Muscle layer of colon (tissue), 2 donors: ENCODE results near the gene CSNK1E.

ENCODE experiments used
- H3K27ac ChIP-seq: one replicate; pipeline ENCODE4 v1.7.0; 2013; ENCODE audit warnings: low read depth, mild to moderate bottlenecking, low read length, moderate library complexity
- H3K27me3 ChIP-seq, 2 donors: one replicate each; pipeline ENCODE4 v1.7.0; 2013; ENCODE audit warnings: low read length in 2 of 2, mild to moderate bottlenecking in 2 of 2; ENCODE audit not compliant: insufficient read depth in 2 of 2, control insufficient read depth in 1 of 2
- H3K36me3 ChIP-seq: one replicate; pipeline ENCODE4 v1.7.0; 2013; ENCODE audit warnings: mild to moderate bottlenecking, low read length; ENCODE audit not compliant: insufficient read depth
- H3K4me1 ChIP-seq: one replicate; pipeline ENCODE4 v1.7.0; 2013; ENCODE audit warnings: mild to moderate bottlenecking, low read length; ENCODE audit not compliant: insufficient read depth
- H3K4me3 ChIP-seq, 2 donors: one replicate each; pipeline ENCODE4 v1.7.0; 2013; ENCODE audit warnings: low read length in 2 of 2, low read depth in 1 of 2, mild to moderate bottlenecking in 1 of 2, moderate library complexity in 1 of 2
- H3K9ac ChIP-seq: one replicate; pipeline ENCODE4 v1.7.0; 2013; ENCODE audit warnings: low read length
- H3K9me3 ChIP-seq: one replicate; pipeline ENCODE4 v1.7.0; 2013; ENCODE audit warnings: mild to moderate bottlenecking, low read length
- donor health status: abdominal sarcoma.
- donor health status: Adenocarcinoma of cecum.

CSNK1E gene

DNA sequence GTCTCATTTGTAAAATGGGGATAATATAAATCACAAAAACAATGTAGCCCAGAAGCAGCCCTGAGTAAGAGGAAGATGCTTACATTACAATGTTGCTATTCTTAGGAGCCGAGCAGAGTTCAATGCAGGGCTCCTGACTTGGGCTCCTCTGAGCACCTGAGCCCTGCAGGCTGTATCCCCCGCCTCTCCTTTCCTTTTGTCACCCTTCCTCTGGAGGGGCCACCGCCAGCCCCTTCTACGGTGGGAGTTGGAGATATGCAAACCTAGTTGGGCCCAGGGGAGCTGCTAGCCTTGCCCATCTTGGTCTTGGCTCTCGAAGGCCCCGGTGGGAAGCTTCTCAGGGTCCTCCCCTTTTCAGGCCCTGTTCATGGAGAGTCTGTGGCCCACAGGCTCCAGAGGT lies 8.4 kb upstream of the CSNK1E start:
- Histone ChIP-seq H3K36me3 (no peaks in the 10 kb centered on the region), H3K9ac (no peak overlapping the region), H3K27ac (no peak overlapping the region), H3K4me3 (no peak overlapping the region), H3K27me3 (no peaks in the 10 kb centered on the region), H3K4me1 (no peaks in the 10 kb centered on the region), H3K9me3 (no peaks in the 10 kb centered on the region)

- no peaks in the 10 kb centered on the region for H3K9me3 ChIP-seq
- no peaks in the 10 kb centered on the region for H3K36me3 ChIP-seq
- no peaks in the 10 kb centered on the region for H3K27me3 ChIP-seq
- H3K4me3 ChIP-seq: no peak overlapping the region
- H3K4me1 ChIP-seq: peaks cover 13% of the 10 kb centered on the region
- no peak overlapping the region for H3K9ac ChIP-seq
- no peak overlapping the region for H3K27ac ChIP-seq
These were observed 3.6 kb upstream of the CSNK1E start for GRCh38 chr22:38320605-38321402.

DNA sequence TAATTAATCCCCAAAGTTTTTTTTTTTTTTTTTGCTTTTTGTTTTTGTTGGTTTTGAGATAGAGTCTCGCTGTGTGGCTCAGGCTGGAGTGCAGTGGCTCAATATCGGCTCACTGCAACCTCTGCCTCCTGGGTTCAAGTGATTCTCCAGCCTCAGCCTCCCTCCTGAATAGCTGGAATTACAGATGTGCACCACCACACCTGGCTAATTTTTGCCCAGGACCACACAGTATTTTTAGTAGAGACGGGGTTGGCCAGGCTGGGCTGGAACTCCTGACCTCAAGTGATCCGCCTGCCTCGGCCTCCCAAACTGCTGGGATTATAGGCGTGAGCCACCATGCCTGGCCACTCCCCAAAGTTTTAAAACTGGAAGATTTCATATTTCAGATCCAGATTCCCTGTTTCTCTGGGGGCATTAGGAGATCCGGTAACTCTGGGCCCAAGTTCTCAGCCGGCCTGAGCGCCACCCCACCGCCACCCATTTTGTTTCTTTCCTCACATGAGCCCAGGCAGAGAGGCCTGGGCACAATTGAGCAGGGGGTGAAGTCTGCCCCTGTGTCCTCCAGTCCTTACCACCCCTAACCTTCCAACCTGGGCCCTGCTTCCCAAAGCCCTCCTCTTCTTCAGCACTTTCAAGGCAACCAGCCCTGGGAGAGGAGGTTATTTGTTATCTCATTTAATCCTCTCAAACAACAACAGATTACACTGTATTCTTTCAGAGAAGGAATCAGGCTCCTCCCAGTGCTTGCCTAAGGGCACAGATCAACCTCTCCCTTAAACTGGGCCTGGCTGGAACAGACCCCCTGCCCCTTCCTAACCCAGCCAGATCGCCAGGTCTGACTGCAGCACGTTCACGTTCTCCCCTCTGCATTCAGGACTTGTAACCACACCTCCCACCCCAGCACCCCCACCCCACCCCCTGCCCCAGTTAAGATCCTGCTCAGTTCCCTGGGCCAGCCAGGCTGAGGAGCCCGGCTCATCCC lies 1.9 kb upstream of the CSNK1E start:
- Histone ChIP-seq H3K9me3 (no peaks in the 10 kb centered on the region), H3K9ac (peak overlapping the region; percentile 52), H3K4me3 (no peak overlapping the region), H3K4me1 (peaks cover 28% of the 10 kb centered on the region), H3K36me3 (no peaks in the 10 kb centered on the region), H3K27ac (peak overlapping the region; percentile 66), H3K27me3 (no peaks in the 10 kb centered on the region)

GRCh38 chr22:38317995-38318715 lies 922 bp upstream of the CSNK1E start:
- H3K27ac ChIP-seq: peak overlapping the region; percentile 66
- H3K9me3 ChIP-seq: no peaks in the 10 kb centered on the region
- no peaks in the 10 kb centered on the region for H3K27me3 ChIP-seq
- peak overlapping the region; percentile 52 for H3K9ac ChIP-seq
- peaks cover 2% of the 10 kb centered on the region for H3K36me3 ChIP-seq
- peaks cover 37% of the 10 kb centered on the region for H3K4me1 ChIP-seq
- peak overlapping the region; percentile 33 to 56 for H3K4me3 ChIP-seq

GRCh38 chr22:38316364-38317121 lies 690 bp downstream of the CSNK1E start:
- H3K9me3 ChIP-seq: no peaks in the 10 kb centered on the region
- peak overlapping the region; percentile 89 to 93 for H3K4me3 ChIP-seq
- H3K36me3 ChIP-seq: peaks cover 15% of the 10 kb centered on the region
- peak overlapping the region; percentile 99 for H3K27ac ChIP-seq
- no peaks in the 10 kb centered on the region for H3K27me3 ChIP-seq
- peak overlapping the region; percentile 98 for H3K9ac ChIP-seq
- peaks cover 53% of the 10 kb centered on the region for H3K4me1 ChIP-seq

DNA sequence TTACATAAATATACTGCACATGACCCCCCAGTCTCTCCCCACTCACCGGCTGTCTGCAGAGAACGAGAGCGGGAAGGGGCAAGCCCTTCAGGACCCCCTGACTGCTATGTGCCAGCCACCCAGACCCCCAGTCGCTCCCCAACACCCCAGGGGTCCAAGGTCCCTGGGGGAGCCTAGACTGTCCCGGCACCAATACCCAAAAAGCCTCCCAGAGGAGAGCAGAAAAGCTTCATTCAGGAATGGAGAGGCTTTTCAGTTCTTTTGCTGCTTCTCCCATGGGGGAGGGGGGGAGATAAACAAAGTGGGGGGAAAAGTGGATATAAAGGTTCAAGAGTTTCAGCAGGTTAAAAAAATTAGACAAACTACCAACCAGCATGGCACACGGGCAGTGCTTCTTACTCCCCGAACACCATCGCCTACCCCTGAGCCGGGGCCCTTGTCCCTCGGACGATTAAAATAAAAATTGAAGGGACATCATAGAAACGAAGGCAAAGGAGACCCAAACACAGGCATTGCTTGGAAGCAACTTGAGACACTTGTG lies 1.3 kb downstream of the CSNK1E start:
- H3K4me3 ChIP-seq: peak overlapping the region; percentile 89 to 93
- H3K9ac ChIP-seq: peak overlapping the region; percentile 98
- peak overlapping the region; percentile 99 for H3K27ac ChIP-seq
- no peaks in the 10 kb centered on the region for H3K27me3 ChIP-seq
- H3K36me3 ChIP-seq: peaks cover 22% of the 10 kb centered on the region
- H3K9me3 ChIP-seq: no peaks in the 10 kb centered on the region
- H3K4me1 ChIP-seq: peaks cover 60% of the 10 kb centered on the region

- Histone ChIP-seq H3K9ac (peak overlapping the region; percentile 98), H3K4me1 (peaks cover 67% of the 10 kb centered on the region), H3K4me3 (peak overlapping the region; percentile 89 to 93), H3K27me3 (no peaks in the 10 kb centered on the region), H3K36me3 (peaks cover 28% of the 10 kb centered on the region), H3K9me3 (no peaks in the 10 kb centered on the region), H3K27ac (peak overlapping the region; percentile 99)
These were observed 2.1 kb downstream of the CSNK1E start for GRCh38 chr22:38314933-38315822.

DNA sequence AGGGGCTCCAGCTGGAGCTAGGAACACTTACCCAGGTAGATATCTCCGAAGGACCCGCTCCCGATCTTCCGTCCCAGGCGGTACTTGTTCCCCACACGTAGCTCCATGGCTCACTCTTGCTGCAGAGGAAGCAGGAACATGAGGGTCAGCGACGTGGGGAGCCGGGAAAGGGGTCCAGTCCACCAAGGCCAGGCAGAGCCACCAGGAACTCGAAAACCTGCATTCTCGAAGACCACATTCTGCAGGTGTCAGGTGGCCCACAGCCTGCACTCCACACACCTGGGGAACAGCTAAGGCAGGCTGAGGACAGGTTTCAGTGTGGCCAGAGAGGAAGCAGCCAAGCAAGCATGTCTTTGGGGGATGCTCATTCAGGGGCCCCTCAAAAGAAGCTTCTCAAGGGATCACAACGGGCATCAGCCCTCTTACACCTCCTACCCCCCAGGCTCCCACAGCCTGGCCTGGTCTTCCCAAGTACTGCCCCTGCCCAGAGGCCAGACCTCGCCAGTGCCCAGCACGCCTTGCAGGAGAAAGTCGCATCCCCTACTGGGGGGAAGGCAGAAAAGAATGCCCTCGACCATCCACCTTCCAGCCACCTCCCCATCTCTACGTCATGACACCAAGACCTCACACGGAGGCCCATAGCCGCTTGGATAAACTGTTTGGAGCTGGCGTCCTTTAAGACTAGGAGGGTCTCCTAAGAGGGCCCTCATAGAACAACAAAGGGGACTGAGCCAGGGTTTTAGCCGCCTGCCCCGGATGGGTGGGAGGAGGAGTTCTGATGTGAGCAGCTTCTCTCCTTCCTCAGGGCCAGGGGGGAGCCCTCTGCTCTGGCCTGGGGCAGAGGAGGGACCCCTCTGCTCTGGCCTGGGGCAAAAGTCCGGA lies 2.9 kb downstream of the CSNK1E start:
- Histone ChIP-seq H3K27ac (peak overlapping the region; percentile 99), H3K4me1 (peaks cover 76% of the 10 kb centered on the region), H3K27me3 (no peaks in the 10 kb centered on the region), H3K9me3 (no peaks in the 10 kb centered on the region), H3K9ac (peak overlapping the region; percentile 98), H3K36me3 (peaks cover 28% of the 10 kb centered on the region), H3K4me3 (peak overlapping the region in 1 of 2 donors; percentile 89)

GRCh38 chr22:38313384-38313955 lies 3.8 kb downstream of the CSNK1E start:
- Histone ChIP-seq H3K4me1 (peaks cover 81% of the 10 kb centered on the region), H3K27me3 (no peaks in the 10 kb centered on the region), H3K36me3 (peaks cover 28% of the 10 kb centered on the region), H3K9me3 (no peaks in the 10 kb centered on the region), H3K27ac (peak overlapping the region; percentile 99), H3K4me3 (peak overlapping the region; percentile 5 to 89), H3K9ac (peak overlapping the region; percentile 98)
